ENCODE results near the gene CBL.

DNA sequence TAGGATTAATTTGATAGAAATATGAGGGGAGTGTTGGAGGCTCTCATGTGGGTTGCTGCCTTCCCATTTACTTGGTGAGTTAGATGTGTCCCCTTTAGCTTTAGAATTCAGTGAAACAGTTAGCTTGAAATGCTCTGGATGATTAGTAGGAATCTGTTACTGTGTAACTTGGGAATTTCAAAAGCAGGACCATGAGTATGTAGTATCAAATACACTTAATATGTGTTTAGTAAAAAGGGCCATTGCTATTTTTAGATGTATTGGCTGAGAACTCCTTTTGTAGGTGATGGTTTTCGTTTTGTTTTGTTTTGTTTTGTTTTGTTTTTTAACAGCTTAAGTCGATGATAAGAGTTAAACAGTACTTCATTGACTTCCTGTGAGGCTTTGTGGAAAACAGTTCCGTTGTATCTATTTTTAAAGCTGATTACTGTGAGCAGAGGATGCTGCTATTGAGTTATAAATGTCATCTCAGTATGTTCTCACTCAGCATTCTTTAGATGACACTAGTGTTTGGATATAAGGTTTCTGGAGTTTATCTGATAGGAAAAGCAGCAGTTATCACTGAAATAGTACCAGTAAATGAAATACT is 57.3 kb downstream of the CBL start:
- TF ChIP-seq, protein P1, sequence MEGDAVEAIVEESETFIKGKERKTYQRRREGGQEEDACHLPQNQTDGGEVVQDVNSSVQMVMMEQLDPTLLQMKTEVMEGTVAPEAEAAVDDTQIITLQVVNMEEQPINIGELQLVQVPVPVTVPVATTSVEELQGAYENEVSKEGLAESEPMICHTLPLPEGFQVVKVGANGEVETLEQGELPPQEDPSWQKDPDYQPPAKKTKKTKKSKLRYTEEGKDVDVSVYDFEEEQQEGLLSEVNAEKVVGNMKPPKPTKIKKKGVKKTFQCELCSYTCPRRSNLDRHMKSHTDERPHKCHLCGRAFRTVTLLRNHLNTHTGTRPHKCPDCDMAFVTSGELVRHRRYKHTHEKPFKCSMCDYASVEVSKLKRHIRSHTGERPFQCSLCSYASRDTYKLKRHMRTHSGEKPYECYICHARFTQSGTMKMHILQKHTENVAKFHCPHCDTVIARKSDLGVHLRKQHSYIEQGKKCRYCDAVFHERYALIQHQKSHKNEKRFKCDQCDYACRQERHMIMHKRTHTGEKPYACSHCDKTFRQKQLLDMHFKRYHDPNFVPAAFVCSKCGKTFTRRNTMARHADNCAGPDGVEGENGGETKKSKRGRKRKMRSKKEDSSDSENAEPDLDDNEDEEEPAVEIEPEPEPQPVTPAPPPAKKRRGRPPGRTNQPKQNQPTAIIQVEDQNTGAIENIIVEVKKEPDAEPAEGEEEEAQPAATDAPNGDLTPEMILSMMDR (IDR thresholded peaks at IDR 0.05): no peak
- TF ChIP-seq ZBTB21 (CRISPR knock-in tag; IDR thresholded peaks at IDR 0.05; ENCODE audit: borderline replicate concordance): no peak
- no peak for TF ChIP-seq ATF1 (CRISPR knock-in tag; IDR thresholded peaks at IDR 0.05)
- no peak for TF ChIP-seq ZNF423 (CRISPR knock-in tag; IDR thresholded peaks at IDR 0.05)
- TF ChIP-seq, protein P2, sequence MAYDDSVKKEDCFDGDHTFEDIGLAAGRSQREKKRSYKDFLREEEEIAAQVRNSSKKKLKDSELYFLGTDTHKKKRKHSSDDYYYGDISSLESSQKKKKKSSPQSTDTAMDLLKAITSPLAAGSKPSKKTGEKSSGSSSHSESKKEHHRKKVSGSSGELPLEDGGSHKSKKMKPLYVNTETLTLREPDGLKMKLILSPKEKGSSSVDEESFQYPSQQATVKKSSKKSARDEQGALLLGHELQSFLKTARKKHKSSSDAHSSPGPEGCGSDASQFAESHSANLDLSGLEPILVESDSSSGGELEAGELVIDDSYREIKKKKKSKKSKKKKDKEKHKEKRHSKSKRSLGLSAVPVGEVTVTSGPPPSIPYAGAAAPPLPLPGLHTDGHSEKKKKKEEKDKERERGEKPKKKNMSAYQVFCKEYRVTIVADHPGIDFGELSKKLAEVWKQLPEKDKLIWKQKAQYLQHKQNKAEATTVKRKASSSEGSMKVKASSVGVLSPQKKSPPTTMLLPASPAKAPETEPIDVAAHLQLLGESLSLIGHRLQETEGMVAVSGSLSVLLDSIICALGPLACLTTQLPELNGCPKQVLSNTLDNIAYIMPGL (CRISPR knock-in tag; IDR thresholded peaks at IDR 0.05): no peak
- TF ChIP-seq ETV6 (CRISPR knock-in tag; IDR thresholded peaks at IDR 0.05): no peak
- TF ChIP-seq, protein P3, sequence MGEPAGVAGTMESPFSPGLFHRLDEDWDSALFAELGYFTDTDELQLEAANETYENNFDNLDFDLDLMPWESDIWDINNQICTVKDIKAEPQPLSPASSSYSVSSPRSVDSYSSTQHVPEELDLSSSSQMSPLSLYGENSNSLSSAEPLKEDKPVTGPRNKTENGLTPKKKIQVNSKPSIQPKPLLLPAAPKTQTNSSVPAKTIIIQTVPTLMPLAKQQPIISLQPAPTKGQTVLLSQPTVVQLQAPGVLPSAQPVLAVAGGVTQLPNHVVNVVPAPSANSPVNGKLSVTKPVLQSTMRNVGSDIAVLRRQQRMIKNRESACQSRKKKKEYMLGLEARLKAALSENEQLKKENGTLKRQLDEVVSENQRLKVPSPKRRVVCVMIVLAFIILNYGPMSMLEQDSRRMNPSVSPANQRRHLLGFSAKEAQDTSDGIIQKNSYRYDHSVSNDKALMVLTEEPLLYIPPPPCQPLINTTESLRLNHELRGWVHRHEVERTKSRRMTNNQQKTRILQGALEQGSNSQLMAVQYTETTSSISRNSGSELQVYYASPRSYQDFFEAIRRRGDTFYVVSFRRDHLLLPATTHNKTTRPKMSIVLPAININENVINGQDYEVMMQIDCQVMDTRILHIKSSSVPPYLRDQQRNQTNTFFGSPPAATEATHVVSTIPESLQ (CRISPR knock-in tag; IDR thresholded peaks at IDR 0.05): no peak
- TF ChIP-seq, protein P4, sequence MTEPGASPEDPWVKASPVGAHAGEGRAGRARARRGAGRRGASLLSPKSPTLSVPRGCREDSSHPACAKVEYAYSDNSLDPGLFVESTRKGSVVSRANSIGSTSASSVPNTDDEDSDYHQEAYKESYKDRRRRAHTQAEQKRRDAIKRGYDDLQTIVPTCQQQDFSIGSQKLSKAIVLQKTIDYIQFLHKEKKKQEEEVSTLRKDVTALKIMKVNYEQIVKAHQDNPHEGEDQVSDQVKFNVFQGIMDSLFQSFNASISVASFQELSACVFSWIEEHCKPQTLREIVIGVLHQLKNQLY (CRISPR knock-in tag; IDR thresholded peaks at IDR 0.05): no peak
- TF ChIP-seq, protein P5, sequence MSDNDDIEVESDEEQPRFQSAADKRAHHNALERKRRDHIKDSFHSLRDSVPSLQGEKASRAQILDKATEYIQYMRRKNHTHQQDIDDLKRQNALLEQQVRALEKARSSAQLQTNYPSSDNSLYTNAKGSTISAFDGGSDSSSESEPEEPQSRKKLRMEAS (CRISPR knock-in tag; IDR thresholded peaks at IDR 0.05): no peak
- TF ChIP-seq CREB1 (CRISPR knock-in tag; IDR thresholded peaks at IDR 0.05): no peak
- TF ChIP-seq NR2C2 (CRISPR knock-in tag; IDR thresholded peaks at IDR 0.05): no peak
